Uterus (tissue), 2 donors: ENCODE data around the gene PSPC1.

Source experiments
- CTCF ChIP-seq, 4 experiments: fragments of 200-600 bp in 2 of 4; fragments of 450-650 bp in 2 of 4; sonication (generic) in 2 of 4; IDR thresholded peaks; one replicate each; pipeline ENCODE4 v1.5.1; 2016 to 2019; ENCODE audit warnings: antibody characterized with exemption in 4 of 4, mild to moderate bottlenecking in 2 of 4, moderate library complexity in 1 of 4
- POLR2A ChIP-seq, 2 donors: fragments of 450-650 bp; IDR thresholded peaks; one replicate each; pipeline ENCODE4 v1.6.1; 2016; ENCODE audit warnings: antibody characterized with exemption in 2 of 2, mild to moderate bottlenecking in 1 of 2, moderate library complexity in 1 of 2

- TF ChIP-seq POLR2A (IDR thresholded peaks at IDR 0.05), result no peak
- no peak for TF ChIP-seq CTCF (IDR thresholded peaks at IDR 0.05)
Observed at GRCh38 chr13:19720039-19720438, 62.7 kb downstream of the PSPC1 start.
